HFF-Myc (cell line): Measurements from ENCODE around the gene MAPRE3.

Source experiments
- DNase-seq: peaks from one replicate; pipeline ENCODE4 v3.0.0-alpha.2; 2011; ENCODE audit warnings: low read depth; ENCODE audit errors: extremely low read depth
- H3K4me3 ChIP-seq: replicated peaks from 2 replicates; pipeline ENCODE4 v1.5.1; 2011; ENCODE audit warnings: low read depth, mild to moderate bottlenecking, control low read depth, low read length
- CTCF ChIP-seq: IDR thresholded peaks from 2 replicates; pipeline ENCODE4 v1.5.1; 2012; ENCODE audit warnings: mild to moderate bottlenecking, low read depth, low read length, control low read depth; ENCODE audit errors: missing control alignments

The MAPRE3 gene

GRCh38 chr2:26991717-26992116, 21.3 kb downstream of the MAPRE3 start:
- no peak for DNase-seq
- no peak overlapping the region for H3K4me3 ChIP-seq
- no peak for TF ChIP-seq CTCF

GRCh38 chr2:26993768-26994167, 23.3 kb downstream of the MAPRE3 start:
- no peak for TF ChIP-seq CTCF
- no peak overlapping the region for H3K4me3 ChIP-seq
- DNase-seq: no peak

- no peak for TF ChIP-seq CTCF
- DNase-seq: no peak
- no peak overlapping the region for H3K4me3 ChIP-seq
These were observed 24.5 kb downstream of the MAPRE3 start for GRCh38 chr2:26994983-26995382.

- H3K4me3 ChIP-seq: no peak overlapping the region
- TF ChIP-seq CTCF: no peak
- DNase-seq: no peak
These were observed 27.0 kb downstream of the MAPRE3 start for GRCh38 chr2:26997394-26997793.

GRCh38 chr2:26998323-26998722, 27.9 kb downstream of the MAPRE3 start:
- DNase-seq: no peak
- TF ChIP-seq CTCF: no peak
- no peak overlapping the region for H3K4me3 ChIP-seq

GRCh38 chr2:27000228-27000627, 29.8 kb downstream of the MAPRE3 start:
- no peak for DNase-seq
- TF ChIP-seq CTCF: no peak

GRCh38 chr2:27000995-27001394, 30.6 kb downstream of the MAPRE3 start:
- H3K4me3 ChIP-seq: no peak overlapping the region
- no peak for DNase-seq
- TF ChIP-seq CTCF: no peak

More at GRCh38 chr2:27000228-27000627, 29.8 kb downstream of the MAPRE3 start:
- no peak overlapping the region for H3K4me3 ChIP-seq
